GM08714 (cell line): ENCODE results near the gene PEX3.

Experiments
- H3K4me3 ChIP-seq: fragments of 200-500 bp; sonication (Bioruptor generic); 2 replicates; pipeline ENCODE4 v1.5.1; 2014; ENCODE audit warnings: mild to moderate bottlenecking, low read length, inconsistent platforms
- ZNF274 ChIP-seq: IDR thresholded peaks from 2 replicates; pipeline ENCODE4 v1.6.1; 2012; ENCODE audit warnings: mild to moderate bottlenecking, low read depth, low read length

PEX3 gene

DNA sequence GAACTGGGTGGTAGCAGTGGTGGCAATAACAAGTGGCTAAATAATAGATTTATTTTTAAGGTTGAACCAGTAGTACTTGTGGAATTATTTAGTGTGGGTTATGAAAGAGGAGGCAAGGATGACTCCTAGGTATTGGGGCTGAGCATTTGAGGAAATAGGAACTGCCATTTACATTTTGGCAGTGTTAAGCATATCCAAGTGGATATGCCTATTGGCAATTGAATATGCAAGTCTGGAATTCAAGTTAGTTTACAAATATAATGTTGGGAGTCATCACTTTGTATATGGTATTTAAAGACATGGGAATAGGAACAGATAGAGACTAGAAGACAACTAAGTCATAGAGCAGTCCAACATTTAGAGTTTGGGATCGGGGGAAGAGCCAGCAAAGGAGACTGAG is 25.9 kb downstream of the PEX3 start:
- no peak overlapping the region for H3K4me3 ChIP-seq
- no peak for TF ChIP-seq ZNF274

DNA sequence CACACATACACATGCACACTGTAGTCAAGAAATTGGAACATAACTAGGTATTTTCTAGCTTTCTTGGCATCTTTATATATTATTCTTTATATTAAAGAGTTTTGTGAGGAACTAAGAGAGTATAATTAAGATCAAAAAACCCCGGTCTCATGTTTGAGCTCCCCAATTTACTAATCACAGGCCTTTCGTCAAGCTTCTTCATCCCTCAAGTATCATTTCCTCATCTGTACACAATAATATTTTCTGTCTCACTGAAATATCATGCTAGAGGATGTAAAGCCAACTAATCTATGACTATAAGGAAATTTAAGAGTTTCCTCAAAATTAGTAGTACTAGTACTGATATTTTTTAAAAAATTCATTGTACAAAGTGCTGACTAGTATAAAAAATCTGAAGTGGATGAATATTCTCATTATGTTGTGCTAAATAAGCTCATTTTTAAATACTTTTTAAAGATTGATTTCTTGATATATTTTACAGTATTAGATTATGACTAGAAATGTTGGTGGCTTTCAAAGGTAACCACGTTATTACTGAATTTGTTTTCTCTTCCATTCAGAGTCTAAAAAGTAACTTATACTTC is 28.0 kb downstream of the PEX3 start:
- no peak for TF ChIP-seq ZNF274
- H3K4me3 ChIP-seq = no peak overlapping the region

DNA sequence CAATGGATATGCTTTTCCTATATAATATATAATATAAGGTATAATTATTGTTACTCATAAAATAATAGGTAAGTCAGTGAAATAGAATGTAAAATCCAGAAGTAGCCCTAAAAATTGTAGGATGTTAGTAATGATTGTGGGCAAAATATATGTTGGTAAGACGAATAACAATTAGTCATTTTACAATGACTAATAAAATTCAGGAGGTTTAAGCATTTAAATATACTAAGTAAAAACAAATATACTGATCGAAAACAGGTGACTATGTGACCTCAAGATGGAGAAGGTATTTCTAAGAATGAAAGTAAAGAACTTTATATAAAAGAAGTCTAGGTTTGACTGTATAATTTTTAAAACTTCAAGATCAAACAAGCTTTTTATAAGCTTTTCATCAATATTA is 32.0 kb downstream of the PEX3 start:
- TF ChIP-seq ZNF274 = no peak
- H3K4me3 ChIP-seq = no peak overlapping the region

DNA sequence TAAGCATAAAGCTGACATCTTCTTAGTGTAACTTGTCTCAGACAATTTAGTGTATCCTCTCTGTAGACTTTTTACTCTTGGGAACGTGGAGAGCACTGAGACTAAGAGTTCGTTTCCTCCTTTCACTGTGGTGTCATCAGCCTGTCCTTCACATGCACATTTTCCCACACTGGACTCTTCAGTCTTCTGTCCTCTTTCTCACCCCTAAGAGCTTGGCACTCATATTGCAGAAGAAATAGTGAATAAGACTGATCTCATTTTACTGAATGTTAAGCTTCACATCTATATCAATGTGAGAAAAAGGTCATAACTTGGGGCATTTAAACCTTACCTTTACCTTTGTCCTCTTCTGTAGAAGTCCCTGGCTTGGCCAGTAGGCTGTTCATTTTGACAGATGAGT is 35.4 kb downstream of the PEX3 start:
- TF ChIP-seq ZNF274 = no peak
- no peak overlapping the region for H3K4me3 ChIP-seq

DNA sequence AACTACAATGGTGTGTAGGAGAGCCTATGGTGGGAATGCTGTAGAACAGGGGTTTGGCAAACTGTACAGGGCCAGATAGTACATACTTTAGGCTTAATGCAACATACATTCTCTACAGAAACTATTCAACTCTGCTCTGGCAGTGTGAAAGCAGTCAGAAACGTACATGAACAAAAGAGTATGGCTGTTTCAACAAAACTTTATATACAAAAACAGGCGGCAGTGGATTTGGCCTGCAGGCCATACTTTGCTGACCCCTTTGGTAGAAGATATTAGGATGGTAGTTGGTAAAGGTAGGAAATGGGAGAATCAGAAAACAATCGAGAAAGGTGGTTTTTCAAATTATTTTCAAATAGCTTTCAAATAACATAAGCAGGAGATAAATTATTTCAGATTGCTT is 36.1 kb downstream of the PEX3 start:
- H3K4me3 ChIP-seq = no peak overlapping the region
- TF ChIP-seq ZNF274 = no peak

DNA sequence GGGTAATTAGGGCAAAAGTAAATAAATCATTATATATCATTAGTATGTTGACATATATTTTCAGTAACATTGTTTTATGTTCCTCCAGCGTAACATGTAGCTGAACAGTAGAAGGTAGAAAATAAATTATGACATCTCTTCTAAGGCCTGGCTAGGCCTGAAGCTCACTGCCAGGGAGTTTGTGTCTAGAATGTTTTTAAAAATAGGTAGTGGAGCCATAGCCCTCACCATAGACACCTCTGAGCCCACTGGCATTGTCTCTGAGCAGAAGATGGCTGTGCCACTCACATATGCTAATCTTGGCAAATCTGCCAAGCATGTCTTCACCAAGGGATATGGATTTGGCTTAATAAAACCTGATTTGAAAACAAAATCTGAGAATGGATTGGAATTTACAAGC is 39.6 kb downstream of the PEX3 start:
- no peak overlapping the region for H3K4me3 ChIP-seq
- no peak for TF ChIP-seq ZNF274

DNA sequence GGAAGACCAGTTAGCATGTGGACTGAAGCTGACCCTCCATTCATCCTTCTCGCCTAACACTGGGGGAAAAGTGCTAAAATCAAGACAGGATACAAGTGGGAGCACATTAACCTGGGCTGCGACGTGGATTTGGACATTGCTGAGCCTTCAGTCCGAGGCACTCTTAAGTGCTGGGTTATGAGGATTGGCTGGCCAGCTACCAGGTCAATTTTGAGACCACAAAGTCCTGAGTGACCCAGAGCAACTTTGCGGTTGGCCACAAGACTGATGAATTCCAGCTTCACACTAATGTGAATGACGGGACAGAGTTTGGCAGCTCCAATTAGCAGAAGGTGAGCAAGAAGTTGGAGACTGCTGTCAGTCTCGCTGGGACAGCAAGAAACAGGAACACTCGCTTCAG is 40.2 kb downstream of the PEX3 start:
- H3K4me3 ChIP-seq = no peak overlapping the region
- TF ChIP-seq ZNF274 = no peak

DNA sequence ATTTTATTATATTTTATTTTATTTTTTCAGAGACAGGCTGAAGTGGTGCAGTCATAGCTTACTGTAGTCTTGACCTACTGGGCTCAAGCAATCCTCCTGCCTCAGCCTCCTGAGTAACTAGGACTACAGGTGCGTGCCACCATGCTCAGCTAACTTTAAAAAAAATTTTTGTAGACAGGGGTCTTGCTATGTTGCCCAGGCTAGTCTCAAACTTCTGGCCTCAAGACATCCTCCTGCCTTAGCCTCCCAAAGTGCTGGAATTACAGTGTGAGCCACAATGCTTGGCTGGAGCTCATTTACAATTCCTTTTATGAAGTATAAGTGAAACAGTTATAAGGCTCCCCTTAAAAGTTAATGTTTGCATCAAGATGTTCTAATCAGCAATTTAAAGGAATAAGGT is 46.4 kb downstream of the PEX3 start:
- no peak overlapping the region for H3K4me3 ChIP-seq
- TF ChIP-seq ZNF274 = no peak

DNA sequence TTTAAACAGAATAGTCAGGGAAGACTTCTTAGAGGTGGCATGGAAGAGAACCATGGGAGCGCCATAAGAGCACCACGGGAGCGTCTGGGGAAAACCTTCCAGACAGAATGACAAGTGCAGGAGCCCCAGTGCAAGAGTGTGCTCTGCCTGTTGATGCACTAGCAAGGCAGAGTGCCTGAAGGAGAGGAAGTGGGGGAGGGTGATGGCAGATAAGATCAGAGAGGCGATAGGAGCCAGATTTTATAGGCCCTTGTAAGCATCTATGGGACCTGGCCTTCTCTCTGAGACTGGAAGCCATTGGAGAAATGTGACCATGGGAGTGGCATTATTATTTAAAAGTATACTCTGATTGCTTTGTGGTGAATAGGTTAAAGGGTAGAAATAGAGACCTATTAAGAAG is 47.8 kb downstream of the PEX3 start:
- no peak for TF ChIP-seq ZNF274
- H3K4me3 ChIP-seq = no peak overlapping the region

DNA sequence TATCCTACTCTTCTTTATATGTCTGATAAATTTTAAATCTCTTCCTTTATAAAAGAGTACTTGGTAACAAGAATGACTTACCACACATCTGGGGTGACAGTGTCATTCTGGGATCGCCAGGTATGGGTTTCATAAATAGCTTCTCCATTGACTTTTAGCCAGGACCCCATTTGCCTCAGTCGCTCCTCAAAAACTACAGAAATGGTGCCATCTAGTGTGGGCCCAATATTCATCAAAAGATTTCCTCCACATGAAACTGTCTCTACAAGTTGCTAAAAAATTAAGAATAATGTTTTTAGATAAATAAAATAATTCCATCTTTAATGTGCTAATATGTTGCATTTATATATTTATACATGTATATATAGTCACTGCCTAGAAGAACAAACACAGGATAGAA is 51.2 kb downstream of the PEX3 start:
- H3K4me3 ChIP-seq = no peak overlapping the region
- TF ChIP-seq ZNF274 = no peak

DNA sequence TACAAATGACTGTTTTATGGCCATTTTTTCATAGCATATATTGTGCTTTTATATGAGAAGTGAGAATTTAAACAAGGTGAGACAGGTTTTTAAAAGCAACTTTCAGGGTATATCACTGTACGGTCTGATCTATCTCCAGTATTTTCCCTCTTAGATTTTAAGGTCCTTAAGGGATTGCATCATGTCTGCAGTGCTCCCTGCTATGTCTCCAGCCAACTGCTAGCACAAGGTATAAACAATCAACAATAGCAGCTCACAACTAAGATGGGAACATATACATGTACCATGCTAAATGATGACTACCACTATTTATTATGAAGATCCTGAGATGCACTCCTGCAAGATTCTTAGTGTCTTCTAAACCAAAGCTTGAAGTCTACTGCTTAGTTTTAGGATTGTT is 53.8 kb downstream of the PEX3 start:
- H3K4me3 ChIP-seq = no peak overlapping the region
- TF ChIP-seq ZNF274 = no peak

DNA sequence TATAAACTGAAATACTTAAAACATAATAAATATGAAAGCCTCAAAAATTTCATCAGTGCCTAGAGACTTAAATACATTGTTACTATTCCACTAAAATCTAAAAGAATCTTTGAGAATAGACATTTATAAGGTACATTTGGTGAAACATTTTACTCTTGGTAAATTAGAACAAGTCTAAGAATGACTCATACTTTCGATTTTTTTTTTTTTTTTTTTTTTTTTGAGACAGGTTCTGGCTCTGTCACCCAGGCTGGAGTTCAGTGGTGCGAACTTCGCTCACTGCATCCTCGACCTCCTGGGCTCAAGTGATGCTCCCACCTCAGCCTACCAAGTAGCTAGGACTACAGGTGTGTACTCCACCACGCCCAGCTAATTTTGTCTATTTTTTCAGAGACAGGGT is 54.5 kb downstream of the PEX3 start:
- H3K4me3 ChIP-seq = no peak overlapping the region
- TF ChIP-seq ZNF274 = no peak

DNA sequence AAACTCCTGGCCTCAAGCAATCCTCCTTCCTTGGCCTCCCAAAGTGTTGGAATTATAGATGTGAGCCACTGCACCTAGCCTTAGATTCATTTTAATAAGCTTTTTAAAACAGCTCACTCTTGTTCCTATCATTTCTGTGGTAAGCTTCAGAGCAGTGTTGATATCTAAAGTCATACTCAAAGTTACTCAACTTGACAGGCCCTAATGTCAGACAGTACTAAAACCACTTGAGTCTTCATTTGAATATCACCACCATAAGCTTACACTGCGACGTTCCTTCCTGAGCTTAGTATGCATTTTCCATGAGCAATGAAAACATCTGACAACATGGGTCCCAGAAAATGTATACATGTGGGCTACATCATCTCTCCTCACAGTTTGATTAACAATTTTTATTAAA is 54.9 kb downstream of the PEX3 start:
- H3K4me3 ChIP-seq = no peak overlapping the region
- TF ChIP-seq ZNF274 = no peak

DNA sequence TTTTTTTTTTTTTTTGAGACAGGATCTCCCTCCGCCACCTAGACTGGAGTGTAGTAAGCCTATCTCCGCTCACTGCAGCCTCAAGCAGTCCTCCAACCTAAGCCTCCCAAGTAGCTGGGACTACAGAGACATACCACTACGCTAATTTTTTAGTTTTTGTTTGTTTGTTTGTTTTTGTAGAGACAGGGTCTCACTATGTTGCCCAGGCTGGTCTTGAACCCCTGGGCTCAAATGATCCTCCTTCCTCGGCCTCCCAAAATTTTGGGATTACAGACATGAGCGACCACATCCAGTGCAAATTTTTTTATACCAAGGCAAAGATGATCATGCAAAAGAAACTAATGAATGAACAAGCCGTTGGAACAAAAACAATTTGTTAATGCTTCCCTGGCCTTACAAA is 55.6 kb downstream of the PEX3 start:
- H3K4me3 ChIP-seq = no peak overlapping the region
- no peak for TF ChIP-seq ZNF274

DNA sequence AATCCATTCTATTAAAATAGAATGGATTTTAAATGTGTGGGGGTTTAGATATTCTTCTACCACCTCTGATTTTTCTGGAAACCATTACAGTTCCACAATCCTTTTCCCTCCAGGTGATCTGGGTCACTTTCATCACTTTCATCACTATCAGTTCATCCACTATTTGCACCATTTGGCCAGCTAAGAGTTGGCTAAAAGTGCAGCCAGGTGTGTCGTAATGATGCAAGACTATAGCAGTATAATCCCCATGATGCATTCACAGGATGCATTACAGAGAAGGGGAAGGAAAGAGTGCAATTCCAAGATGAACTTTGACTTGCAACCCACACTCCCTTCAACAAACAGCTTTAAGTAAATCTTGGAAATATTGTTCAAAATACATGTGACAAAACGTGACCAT is 56.0 kb downstream of the PEX3 start:
- no peak for TF ChIP-seq ZNF274
- no peak overlapping the region for H3K4me3 ChIP-seq

DNA sequence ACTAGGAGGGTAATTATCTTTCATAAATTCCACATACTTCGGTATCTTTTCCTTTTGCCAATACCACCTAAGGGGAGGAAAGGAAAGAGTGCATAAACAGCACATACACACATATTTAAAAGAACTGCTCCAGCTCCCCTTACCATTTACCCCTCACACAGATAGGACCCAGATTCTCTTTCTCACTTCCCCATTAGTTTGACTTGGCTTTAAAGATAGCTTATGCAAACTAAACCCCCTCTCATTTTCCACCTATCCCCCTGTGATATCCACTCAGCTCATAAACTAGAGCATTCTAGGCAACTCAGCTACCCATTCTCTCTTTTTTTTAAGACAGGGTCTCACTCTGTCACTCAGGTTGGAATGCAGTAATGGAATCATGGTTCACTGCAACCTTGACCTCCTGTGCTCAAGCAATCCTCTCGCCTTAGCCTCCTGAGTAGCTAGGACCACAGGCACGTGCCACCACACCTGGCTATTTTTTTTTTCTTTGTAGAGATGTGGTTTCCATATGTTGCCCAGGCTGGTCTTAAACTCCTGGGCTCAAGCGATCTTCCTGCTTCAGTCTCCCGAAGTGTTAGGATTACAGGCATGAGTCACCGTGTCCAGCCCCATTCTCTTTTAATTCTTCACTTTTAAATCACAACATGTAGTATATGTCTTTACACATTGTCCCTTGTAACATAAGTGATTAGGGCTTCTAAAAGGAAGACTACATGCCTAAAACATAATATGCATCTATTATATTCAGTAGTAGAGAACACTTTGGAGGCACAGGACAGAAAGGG is 56.9 kb downstream of the PEX3 start:
- H3K4me3 ChIP-seq = peak overlapping the region; percentile 21; the same call in 1 of the 2 replicates
- no peak for TF ChIP-seq ZNF274

DNA sequence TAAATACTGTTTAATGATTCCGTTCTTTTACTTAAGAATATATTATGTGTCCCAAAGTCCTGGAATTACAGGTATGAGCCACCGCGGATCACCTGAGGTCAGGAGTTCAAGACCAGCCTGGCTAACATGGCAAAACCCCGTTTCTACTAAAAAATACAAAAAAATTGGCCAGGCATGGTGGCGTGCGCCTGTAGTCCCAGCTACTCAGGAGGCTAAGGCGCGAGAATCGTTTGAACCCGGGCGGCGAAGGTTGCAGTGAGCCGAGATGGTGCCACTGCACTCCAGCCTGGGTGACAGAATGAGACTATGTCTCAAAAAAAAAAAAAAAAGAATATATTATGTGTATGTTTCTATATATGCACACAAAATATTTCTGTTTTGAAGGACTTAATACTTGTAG is 59.7 kb downstream of the PEX3 start:
- peak overlapping the region; percentile 61; the same call in 1 of the 2 replicates for H3K4me3 ChIP-seq
